NCI-H526 (cell line): ENCODE data around the gene RBM39.
A peak's percentile ranks its signal among the peaks of the same experiment; 100 is the strongest.

Source experiments
- DNase-seq, 2 experiments: peaks; one replicate each; lab custom pipeline; 2025; lab: John Stamatoyannopoulos, UW

RBM39 gene

GRCh38 chr20:35674921-35675320 is 67.1 kb downstream of the RBM39 start:
- DNase-seq: no peak

DNA sequence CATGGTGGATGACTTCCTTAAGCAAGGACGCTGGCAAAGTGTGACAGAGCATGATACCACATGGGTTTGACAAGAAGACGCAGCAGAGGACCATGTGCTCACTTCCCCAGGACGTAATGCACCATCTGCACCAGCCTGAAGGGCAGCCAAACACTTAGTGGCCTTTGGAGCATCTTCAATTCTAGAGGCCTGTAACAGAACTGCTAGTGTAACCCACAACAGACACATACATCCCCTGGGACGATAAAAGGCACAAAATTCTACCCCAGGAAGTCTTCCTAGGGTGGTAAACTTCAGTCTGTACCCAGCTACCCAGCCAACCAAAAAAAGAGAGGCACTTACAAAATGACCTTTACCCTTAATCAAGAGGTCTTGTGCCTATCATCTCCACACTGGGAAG is 68.2 kb downstream of the RBM39 start:
- no peak for DNase-seq

GRCh38 chr20:35669681-35670080 is 72.4 kb downstream of the RBM39 start:
- no peak for DNase-seq

- DNase-seq: no peak
These were observed 72.8 kb downstream of the RBM39 start for GRCh38 chr20:35669221-35669620.

- no peak for DNase-seq
These were observed 76.1 kb downstream of the RBM39 start for GRCh38 chr20:35665949-35666288.

GRCh38 chr20:35664466-35665206 is 77.4 kb downstream of the RBM39 start, which contains the start of the genes CPNE1 and RBM12:
Gene CPNE1 (minus strand): TSS chr20:35664900. CDS start chr20:35632923, 31,977 bp downstream.
Gene RBM12 (minus strand): TSS chr20:35664900. CDS start chr20:35655322, 9,578 bp downstream.
- peak; percentile 85 to 98 for DNase-seq

DNA sequence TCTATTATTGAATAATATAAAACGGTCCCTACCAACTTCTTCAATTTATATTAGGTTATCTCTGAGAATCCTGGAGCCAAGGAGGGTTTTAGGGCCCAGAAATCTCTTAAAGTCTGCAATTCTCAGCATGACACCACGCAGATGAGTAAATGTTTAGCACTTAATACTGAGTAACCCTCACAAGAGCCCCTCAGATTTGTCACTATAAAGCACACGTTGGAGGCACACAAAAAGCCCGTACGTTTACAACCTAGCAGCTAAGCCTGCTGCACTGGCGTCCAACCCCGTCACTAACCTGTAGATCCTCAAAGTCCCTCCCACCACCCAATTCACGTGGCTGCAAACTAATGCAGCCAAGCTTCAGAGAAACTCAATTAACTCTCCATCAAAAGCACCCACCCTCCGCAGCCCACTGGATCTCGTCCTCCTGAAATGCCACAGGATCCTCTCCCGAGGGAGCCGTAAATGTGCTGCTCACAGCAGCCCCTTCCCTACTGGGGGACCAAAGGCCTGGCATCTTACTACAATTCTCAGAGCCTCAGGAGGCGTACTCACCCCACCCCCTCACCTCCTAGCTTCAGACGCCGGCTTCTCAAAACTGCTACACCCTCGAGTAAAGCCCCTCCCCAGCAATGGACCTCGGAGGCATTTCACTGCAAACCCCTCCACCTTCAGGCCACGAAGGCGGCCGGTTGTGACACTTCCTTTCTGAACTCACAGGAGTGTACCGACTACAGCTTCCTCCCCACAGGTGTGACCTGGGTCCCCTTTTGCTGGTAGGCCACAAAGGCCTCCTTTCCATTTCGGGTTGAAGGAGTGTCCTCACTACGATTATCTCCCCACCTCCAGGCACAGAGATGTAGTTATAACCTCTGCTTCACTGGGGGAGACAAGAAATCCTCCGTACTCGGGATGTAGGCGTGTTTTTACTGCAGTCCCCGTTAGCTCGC is 78.3 kb downstream of the RBM39 start:
- peak; percentile 66 to 80 for DNase-seq

DNA sequence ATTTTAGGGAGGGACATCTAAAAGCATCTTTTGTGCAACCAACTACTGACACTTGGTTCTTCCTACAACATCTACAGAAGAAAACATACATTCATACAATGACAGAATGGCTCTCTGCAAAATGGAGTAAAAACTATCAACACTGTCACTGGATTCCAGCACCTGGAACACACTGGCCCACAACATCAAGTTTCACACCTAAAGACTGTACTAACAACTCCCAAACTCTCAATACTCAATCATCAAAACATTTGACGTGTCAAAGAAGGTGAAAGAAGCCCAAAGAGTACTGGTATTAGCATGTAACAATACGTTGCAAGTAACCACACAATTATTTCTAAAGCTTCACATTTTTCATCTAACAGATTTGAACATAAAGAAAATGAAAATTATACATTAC is 79.5 kb downstream of the RBM39 start:
- DNase-seq: no peak

DNA sequence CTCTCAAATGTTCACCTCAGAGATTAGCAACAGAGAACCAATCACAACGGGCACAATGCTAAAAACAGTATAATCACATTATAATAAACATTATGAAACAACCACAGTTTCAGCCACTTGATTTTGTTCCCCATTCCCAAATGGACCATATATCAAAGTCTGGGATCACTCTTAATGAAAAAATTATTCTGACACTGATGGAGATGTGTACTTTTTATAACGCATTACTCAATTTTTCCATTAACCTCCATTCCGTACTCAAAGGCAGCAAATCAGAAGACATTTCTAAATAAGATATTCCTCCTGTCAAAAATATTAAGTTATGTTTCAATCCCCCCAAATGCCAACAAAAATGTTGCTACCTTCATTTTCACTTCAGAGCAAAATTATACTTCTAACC is 80.2 kb downstream of the RBM39 start:
- no peak for DNase-seq

- no peak for DNase-seq
These were observed 81.0 kb downstream of the RBM39 start for GRCh38 chr20:35661053-35661452.

DNA sequence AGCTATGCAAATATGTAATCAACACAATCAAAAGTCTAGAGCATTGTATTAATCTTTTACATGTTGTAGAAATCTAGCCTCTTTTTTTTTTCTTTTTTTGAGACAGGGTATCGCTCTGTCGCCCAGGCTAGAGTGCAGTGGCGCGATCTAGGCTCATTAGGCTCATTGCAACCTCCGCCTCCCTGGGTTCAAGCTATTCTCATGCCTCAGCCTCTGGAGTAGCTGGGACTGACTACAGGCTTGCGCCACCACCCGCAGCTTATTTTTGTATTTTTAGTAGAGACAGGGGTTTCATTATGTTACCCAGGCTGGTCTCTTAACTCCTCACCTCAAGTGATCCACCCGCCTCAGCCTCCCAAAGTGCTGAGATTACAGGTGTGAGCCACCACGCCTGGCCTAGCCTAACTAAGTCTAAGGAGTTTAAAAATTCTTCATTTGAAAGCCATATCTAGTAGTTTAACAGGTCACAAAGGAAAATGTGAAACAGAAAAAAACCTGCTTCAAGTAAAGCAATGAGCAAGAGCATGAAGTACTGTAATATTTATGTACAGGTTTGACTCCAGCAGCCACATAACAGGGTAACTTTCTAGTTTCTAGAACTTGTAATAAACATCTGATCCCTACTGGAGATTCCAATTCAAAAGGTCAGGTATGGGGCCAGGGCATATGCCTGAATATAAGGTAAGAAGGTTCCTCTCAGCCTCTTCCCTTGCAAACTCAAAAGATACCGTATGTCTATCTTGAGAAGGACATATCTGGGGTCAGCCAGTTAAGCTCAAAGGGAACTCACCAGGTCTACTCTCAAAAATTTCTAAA is 81.7 kb downstream of the RBM39 start:
- DNase-seq: no peak

GRCh38 chr20:35657271-35657670 is 84.8 kb downstream of the RBM39 start:
- DNase-seq: no peak

- DNase-seq: no peak
These were observed 87.6 kb downstream of the RBM39 start for GRCh38 chr20:35654415-35654814.

GRCh38 chr20:35653893-35654292 is 88.2 kb downstream of the RBM39 start:
- DNase-seq: no peak
